Neural cell (in vitro differentiated cells): ENCODE results near the gene PPP2R3A. TPM values are rescaled to one million over a fixed set of nuclear protein-coding genes. Genes with fewer than 3 reads are reported as not detected.

Experiments
- H2AFZ ChIP-seq: fragments of 200-600, 300-800 bp; sonication (generic), shearing (Covaris generic); 2 replicates; pipeline ENCODE4 v1.6.0; 2014; ENCODE audit warnings: low read depth, mild to moderate bottlenecking, antibody characterized with exemption, low read length, moderate library complexity
- H3F3A ChIP-seq: fragments of 200-600 bp; shearing (Covaris generic); 2 replicates; pipeline ENCODE4 v1.6.1; 2016; ENCODE audit warnings: mild to moderate bottlenecking, moderate library complexity, mixed read lengths, antibody characterized with exemption, low read length; ENCODE audit not compliant: insufficient read depth, poor library complexity, severe bottlenecking
- H3K27ac ChIP-seq: fragments of 200-600, 300-800 bp; sonication (generic), shearing (Covaris generic); 2 replicates; pipeline ENCODE4 v1.5.1; 2014; ENCODE audit warnings: mild to moderate bottlenecking, low read length, moderate library complexity
- H3K27me3 ChIP-seq: fragments of 300-800, 200-600 bp; sonication (generic), shearing (Covaris generic); 2 replicates; pipeline ENCODE4 v1.6.0; 2014; ENCODE audit warnings: mild to moderate bottlenecking, low read depth, low read length, moderate library complexity; ENCODE audit not compliant: insufficient read depth
- H3K36me3 ChIP-seq: fragments of 300-800, 200-600 bp; sonication (generic), shearing (Covaris generic); 2 replicates; pipeline ENCODE4 v1.5.1; 2014; ENCODE audit warnings: mild to moderate bottlenecking, antibody characterized with exemption, low read length, moderate library complexity; ENCODE audit not compliant: insufficient read depth
- H3K4me2 ChIP-seq: fragments of 300-800, 200-600 bp; sonication (generic), shearing (Covaris generic); 2 replicates; pipeline ENCODE4 v1.6.0; 2014; ENCODE audit warnings: mild to moderate bottlenecking, low read length
- H3K4me3 ChIP-seq: fragments of 300-800, 200-600 bp; sonication (generic), shearing (Covaris generic); 2 replicates; pipeline ENCODE4 v1.5.1; 2014; ENCODE audit warnings: mild to moderate bottlenecking, low read length, moderate library complexity
- H3K79me2 ChIP-seq: fragments of 200-600 bp; shearing (Covaris generic); replicated peaks from 2 replicates; pipeline ENCODE4 v1.6.0; 2014; ENCODE audit warnings: mild to moderate bottlenecking, low read length, moderate library complexity; ENCODE audit not compliant: insufficient read depth
- H3K9ac ChIP-seq: fragments of 300-800, 200-600 bp; sonication (generic), shearing (Covaris generic); 2 replicates; pipeline ENCODE4 v1.6.1; 2016; ENCODE audit warnings: mild to moderate bottlenecking, low read length, mixed read lengths
- H3K9me2 ChIP-seq: fragments of 200-600 bp; shearing (Covaris generic); 2 replicates; pipeline ENCODE4 v1.6.1; 2016; ENCODE audit warnings: mild to moderate bottlenecking, low read length, mixed read lengths; ENCODE audit not compliant: insufficient read depth
- H3K9me3 ChIP-seq: fragments of 200-600, 300-800 bp; sonication (generic), shearing (Covaris generic); 2 replicates; pipeline ENCODE4 v1.6.1; 2016; ENCODE audit warnings: mild to moderate bottlenecking, mixed run types, low read length, moderate library complexity, mixed read lengths
- H4K20me1 ChIP-seq: fragments of 200-600 bp; shearing (Covaris generic); 2 replicates; pipeline ENCODE4 v1.6.1; 2016; ENCODE audit warnings: mild to moderate bottlenecking, mixed run types; ENCODE audit not compliant: insufficient read depth
- EP300 ChIP-seq: fragments of 450-650 bp; conservative IDR thresholded peaks from 2 replicates; pipeline ENCODE4 v1.6.1; 2014; ENCODE audit warnings: antibody characterized with exemption, mild to moderate bottlenecking, moderate library complexity; ENCODE audit not compliant: poor library complexity, severe bottlenecking
- EZH2 ChIP-seq: fragments of 200-600, 300-800 bp; shearing (Covaris generic), sonication (generic); IDR thresholded peaks from 2 replicates; pipeline ENCODE4 v1.6.1; 2014; ENCODE audit warnings: antibody characterized with exemption, low read length, borderline replicate concordance, mild to moderate bottlenecking; ENCODE audit not compliant: insufficient read depth, poor library complexity, severe bottlenecking
- MXI1 ChIP-seq: fragments of 450-650 bp; conservative IDR thresholded peaks from 2 replicates; pipeline ENCODE4 v1.6.1; 2014; ENCODE audit warnings: antibody characterized with exemption, mild to moderate bottlenecking; ENCODE audit not compliant: poor library complexity, severe bottlenecking
- POLR2AphosphoS5 ChIP-seq: IDR thresholded peaks from 2 replicates; pipeline ENCODE4 v1.6.1; 2012
- RAD21 ChIP-seq: fragments of 450-650 bp; conservative IDR thresholded peaks from 2 replicates; pipeline ENCODE4 v1.6.1; 2014; ENCODE audit warnings: antibody characterized with exemption, mild to moderate bottlenecking, moderate library complexity
- REST ChIP-seq: IDR thresholded peaks from 2 replicates; pipeline ENCODE4 v1.6.1; 2012; ENCODE audit warnings: borderline replicate concordance
- SMC3 ChIP-seq: fragments of 450-650 bp; conservative IDR thresholded peaks from 2 replicates; pipeline ENCODE4 v1.6.1; 2014; ENCODE audit warnings: antibody characterized with exemption, mild to moderate bottlenecking, moderate library complexity; ENCODE audit not compliant: poor library complexity
- TAF1 ChIP-seq: IDR thresholded peaks from 2 replicates; pipeline ENCODE4 v1.6.1; 2012; ENCODE audit warnings: low read depth
- polyA plus RNA-seq: library from polyadenylated mRNA; depleted of rRNA; stranded (reverse); fragments of >200 nt; gene quantifications from 2 replicates; pipeline ENCODE4 v1.2.3, GENCODE V29; 2014
- TF ChIP-seq, protein P1 (sequence below): fragments of 450-650 bp; IDR thresholded peaks from 2 replicates; pipeline ENCODE4 v1.5.1; 2014; ENCODE audit warnings: antibody characterized with exemption, mild to moderate bottlenecking, moderate library complexity; ENCODE audit not compliant: poor library complexity, severe bottlenecking

PPP2R3A gene
- polyA plus RNA-seq, 1 donor from 2014 or later: 17.9 TPM

DNA sequence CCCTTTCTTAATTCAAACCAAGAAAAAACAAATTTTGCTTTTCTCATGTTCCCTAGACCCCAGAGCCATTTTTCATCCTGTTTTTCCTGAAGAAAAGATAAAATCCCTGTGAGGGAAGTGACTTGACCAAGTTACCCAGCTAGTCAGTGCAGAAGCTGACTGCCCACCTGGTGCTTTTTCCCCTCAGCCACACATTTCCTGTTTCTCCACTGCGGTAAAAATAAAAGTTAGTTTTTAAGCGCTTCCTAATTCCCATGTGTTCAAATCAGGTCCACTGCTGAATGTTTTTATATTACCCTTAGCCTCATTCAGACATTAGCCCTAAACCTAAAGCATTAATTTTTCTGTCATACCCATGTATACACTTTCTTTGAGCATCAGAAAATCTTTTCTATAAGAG, 26.1 kb downstream of the PPP2R3A start:
- Histone ChIP-seq H3K79me2 (peaks cover 7% of the 10 kb centered on the region), H3F3A (no peaks in the 10 kb centered on the region), H3K9ac (no peak overlapping the region), H4K20me1 (no peaks in the 10 kb centered on the region), H2AFZ (no peak overlapping the region), H3K27ac (no peak overlapping the region), H3K9me3 (no peaks in the 10 kb centered on the region), H3K4me2 (no peak overlapping the region), H3K4me3 (no peak overlapping the region), H3K27me3 (no peaks in the 10 kb centered on the region), H3K9me2 (no peaks in the 10 kb centered on the region), H3K36me3 (no peaks in the 10 kb centered on the region)
- no peak for TF ChIP-seq EP300
- no peak for TF ChIP-seq RAD21
- no peak for TF ChIP-seq EZH2
- no peak for TF ChIP-seq REST
- TF ChIP-seq MXI1: no peak
- TF ChIP-seq TAF1: no peak
- no peak for TF ChIP-seq SMC3
- TF ChIP-seq, protein P1, sequence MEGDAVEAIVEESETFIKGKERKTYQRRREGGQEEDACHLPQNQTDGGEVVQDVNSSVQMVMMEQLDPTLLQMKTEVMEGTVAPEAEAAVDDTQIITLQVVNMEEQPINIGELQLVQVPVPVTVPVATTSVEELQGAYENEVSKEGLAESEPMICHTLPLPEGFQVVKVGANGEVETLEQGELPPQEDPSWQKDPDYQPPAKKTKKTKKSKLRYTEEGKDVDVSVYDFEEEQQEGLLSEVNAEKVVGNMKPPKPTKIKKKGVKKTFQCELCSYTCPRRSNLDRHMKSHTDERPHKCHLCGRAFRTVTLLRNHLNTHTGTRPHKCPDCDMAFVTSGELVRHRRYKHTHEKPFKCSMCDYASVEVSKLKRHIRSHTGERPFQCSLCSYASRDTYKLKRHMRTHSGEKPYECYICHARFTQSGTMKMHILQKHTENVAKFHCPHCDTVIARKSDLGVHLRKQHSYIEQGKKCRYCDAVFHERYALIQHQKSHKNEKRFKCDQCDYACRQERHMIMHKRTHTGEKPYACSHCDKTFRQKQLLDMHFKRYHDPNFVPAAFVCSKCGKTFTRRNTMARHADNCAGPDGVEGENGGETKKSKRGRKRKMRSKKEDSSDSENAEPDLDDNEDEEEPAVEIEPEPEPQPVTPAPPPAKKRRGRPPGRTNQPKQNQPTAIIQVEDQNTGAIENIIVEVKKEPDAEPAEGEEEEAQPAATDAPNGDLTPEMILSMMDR: no peak
- no peak for TF ChIP-seq POLR2AphosphoS5

- Histone ChIP-seq H3K27me3 (no peaks in the 10 kb centered on the region), H3K36me3 (no peaks in the 10 kb centered on the region), H3K9me3 (no peaks in the 10 kb centered on the region), H3K4me2 (no peak overlapping the region), H3K9me2 (no peaks in the 10 kb centered on the region), H3K4me3 (no peak overlapping the region), H3K27ac (no peak overlapping the region), H4K20me1 (no peaks in the 10 kb centered on the region), H2AFZ (no peak overlapping the region), H3K79me2 (peaks cover 7% of the 10 kb centered on the region), H3K9ac (no peak overlapping the region), H3F3A (no peaks in the 10 kb centered on the region)
- no peak for TF ChIP-seq MXI1
- no peak for TF ChIP-seq REST
- TF ChIP-seq, protein P1: no peak
- TF ChIP-seq EP300: no peak
- TF ChIP-seq POLR2AphosphoS5: no peak
- TF ChIP-seq EZH2: no peak
- TF ChIP-seq RAD21: no peak
- no peak for TF ChIP-seq TAF1
- TF ChIP-seq SMC3: no peak
These were observed 26.5 kb downstream of the PPP2R3A start for GRCh38 chr3:135992072-135992471.
